ENCODE data around the gene LMX1A.

The LMX1A gene

DNA sequence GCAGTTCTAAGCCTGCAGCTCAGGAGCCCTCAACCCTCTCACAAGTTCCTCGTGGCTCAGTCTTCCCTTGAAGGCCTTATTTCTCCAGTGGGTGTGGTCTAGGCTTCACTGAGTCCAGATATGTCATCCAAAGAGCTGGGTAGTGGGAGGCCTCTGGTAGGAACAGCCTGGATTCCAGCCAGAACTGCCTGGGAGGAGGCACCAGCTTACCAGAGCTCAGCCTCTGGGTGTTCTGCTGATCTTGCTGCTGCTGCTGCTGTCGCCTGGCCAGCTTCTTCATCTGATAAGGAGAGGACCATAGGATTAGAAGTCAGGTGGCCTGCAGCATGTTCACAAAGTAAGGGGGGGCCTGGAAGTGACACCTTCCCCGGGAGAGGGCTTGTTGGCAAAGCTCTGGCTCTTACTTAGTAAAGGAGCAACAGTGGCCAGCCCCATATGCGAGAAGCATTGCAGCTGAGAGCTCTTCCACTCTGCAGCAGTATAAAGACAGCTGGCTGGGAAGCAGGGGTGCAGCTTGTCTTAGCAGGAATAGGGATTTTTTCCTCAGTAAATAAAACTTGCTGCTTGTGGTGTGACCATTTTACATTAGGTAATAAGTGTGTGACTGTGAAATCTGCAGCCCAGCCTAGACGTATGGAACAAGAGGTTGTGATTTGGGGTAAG, 148.5 kb downstream of the LMX1A start:
- DNase-seq: no peak

DNA sequence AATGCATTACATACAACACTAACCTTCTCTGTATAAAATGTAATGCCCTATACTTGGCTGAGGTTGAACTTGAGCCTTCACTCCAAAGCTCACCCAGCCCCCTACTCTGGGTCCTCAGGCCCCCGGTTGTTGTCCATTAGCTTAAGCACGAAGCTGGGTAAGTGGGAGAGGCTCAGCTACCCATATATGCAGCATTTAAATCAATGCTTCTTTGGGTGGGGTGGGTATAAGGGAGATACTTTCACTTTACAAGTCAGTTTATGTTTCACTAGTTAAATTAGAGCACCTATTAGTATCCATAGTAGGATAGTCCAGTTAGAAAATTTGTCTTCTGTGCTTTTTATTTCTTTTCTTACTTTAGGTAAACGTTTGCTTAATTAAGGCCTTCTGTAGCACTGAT, 151.4 kb downstream of the LMX1A start:
- no peak for DNase-seq

- DNase-seq: no peak
These were observed 152.0 kb downstream of the LMX1A start for GRCh38 chr1:165204548-165204947.

- no peak for DNase-seq
These were observed 165.4 kb downstream of the LMX1A start for GRCh38 chr1:165191087-165191486.

DNA sequence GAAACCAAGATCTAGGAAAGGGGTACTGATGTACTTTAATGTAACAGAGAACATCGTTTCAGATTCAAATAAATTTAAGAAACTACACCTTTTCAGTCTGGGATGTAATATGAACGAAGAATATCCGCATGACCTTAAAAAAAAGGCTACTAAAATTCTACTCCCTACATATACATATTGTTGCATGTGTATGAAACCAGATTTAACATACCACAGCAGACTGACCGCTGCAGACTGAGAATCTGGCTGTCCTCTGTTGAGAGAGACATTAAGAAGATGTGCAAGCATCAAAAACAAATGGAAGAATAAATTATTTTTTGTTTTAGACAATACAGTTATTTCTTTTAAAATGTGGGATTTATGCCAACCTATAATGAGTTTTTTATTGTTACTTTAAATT, 166.6 kb downstream of the LMX1A start:
- no peak for DNase-seq

- DNase-seq: no peak
These were observed 167.5 kb downstream of the LMX1A start for GRCh38 chr1:165189011-165189410.

GRCh38 chr1:165187031-165188009, 169.2 kb downstream of the LMX1A start:
- DNase-seq: no peak

GRCh38 chr1:165185161-165185889, 171.2 kb downstream of the LMX1A start:
- no peak for DNase-seq

GRCh38 chr1:165182975-165183374, 173.5 kb downstream of the LMX1A start:
- DNase-seq: no peak

GRCh38 chr1:165179306-165179705, 177.2 kb downstream of the LMX1A start:
- DNase-seq: no peak

DNA sequence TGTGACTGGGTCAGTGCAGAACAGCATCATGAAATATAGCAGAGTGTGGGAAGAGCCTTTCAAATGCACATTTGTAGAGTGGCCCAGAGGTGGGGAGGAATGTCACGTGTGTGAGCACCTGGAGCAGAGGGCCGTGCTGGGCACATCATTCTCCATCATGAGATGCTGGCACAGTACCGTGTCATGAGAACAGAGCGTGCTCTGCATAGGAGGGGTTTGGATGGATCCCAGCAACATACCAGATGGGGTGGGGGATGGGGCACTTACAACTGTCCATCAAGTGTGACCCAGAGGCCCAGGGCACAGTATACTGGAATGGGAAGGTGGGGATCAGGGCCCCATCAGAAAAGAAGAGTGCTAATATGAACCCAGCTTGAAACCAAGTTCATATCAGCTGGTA, 182.0 kb downstream of the LMX1A start:
- no peak for DNase-seq

GRCh38 chr1:165173818-165174217, 182.7 kb downstream of the LMX1A start:
- no peak for DNase-seq

DNA sequence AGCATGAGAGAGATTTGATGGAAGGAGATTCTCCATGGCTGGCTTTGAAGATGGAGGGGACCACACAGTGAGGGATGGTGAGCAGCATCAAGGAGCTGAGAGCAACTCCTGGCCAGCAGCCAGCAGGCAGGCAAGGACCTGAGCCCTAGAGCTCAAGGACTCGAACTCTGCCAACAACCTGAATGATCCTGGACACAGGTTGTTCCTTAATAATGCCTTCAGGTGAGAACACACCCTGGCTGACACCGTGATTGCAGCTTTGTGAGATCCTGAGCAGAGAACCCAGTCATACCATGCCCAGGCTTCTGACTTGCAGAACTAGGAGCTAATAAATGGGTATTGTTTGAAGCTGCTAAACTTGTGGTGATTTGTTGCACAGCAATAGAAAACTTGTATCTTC, 183.1 kb downstream of the LMX1A start:
- no peak for DNase-seq

GRCh38 chr1:165172666-165173065, 183.8 kb downstream of the LMX1A start:
- no peak for DNase-seq

- DNase-seq: no peak
These were observed 186.8 kb downstream of the LMX1A start for GRCh38 chr1:165169729-165170128.

DNA sequence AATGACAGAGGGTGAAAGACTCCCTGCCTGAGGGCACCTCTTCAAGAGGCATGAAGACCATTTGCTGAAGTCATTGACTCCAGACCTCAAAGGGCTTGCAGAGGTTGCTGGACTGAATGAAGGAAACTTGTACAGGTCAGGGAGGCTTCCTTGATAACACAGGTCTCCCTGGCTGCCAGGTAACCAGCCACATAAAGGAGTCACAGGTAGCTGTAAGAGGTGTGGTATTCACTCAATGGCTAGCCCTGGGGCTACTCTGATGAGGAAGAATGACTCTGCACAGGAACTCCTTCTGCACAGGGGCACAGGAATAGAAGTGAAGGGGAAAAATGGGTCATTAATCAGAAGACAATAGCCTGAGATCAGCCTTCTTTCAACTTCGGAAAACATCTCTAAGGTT, 187.5 kb downstream of the LMX1A start:
- no peak for DNase-seq

GRCh38 chr1:165168467-165168866, 188.0 kb downstream of the LMX1A start:
- DNase-seq: no peak

GRCh38 chr1:165162671-165163241, 193.8 kb downstream of the LMX1A start:
- peak; percentile 77 for DNase-seq

- no peak for DNase-seq
These were observed 195.4 kb downstream of the LMX1A start for GRCh38 chr1:165161130-165161529.

GRCh38 chr1:165153182-165153581, 203.3 kb downstream of the LMX1A start:
- no peak for DNase-seq

- peak; percentile 23 for DNase-seq
These were observed 203.8 kb downstream of the LMX1A start for GRCh38 chr1:165152727-165153126.

- no peak for DNase-seq
These were observed 204.4 kb downstream of the LMX1A start for GRCh38 chr1:165152109-165152508.
